HepG2 (cell line): Measurements from ENCODE around the gene EIF4EBP3. TPM values are rescaled to one million over a fixed set of nuclear protein-coding genes. Genes with fewer than 3 reads are reported as not detected.

Experiments
- BORCS8-MEF2B ChIP-seq: sonication (generic); formaldehyde crosslinking; IDR thresholded peaks from 2 replicates; pipeline ENCODE4 v1.8.0; 2022; ENCODE audit warnings: mild to moderate bottlenecking, missing genetic modification reagents
- BRCA1 ChIP-seq: sonication (generic); formaldehyde crosslinking; IDR thresholded peaks from 2 replicates; pipeline ENCODE4 v1.4.0; 2020; ENCODE audit warnings: missing genetic modification reagents
- CREB1 ChIP-seq, 2 experiments: fragments of 450-650 bp in 1 of 2; IDR thresholded peaks; 2 replicates each; pipeline ENCODE4 v1.6.1; 2016 to 2017; ENCODE audit warnings: control low read depth in 1 of 2, mild to moderate bottlenecking in 1 of 2, missing compliant biosample characterization in 1 of 2, missing genetic modification characterization in 1 of 2
- HNRNPK ChIP-seq: fragments of 200-400 bp; formaldehyde crosslinking; IDR thresholded peaks from 2 replicates; pipeline ENCODE4 v1.6.1; 2018; ENCODE audit warnings: low read length, low read depth, moderate library complexity, mild to moderate bottlenecking; ENCODE audit not compliant: poor library complexity, severe bottlenecking
- IKZF4 ChIP-seq: sonication (generic); formaldehyde crosslinking; IDR thresholded peaks from 2 replicates; pipeline ENCODE4 v1.5.1; 2020; ENCODE audit warnings: borderline replicate concordance, mild to moderate bottlenecking, low read depth, missing genetic modification reagents; ENCODE audit errors: not compliant biosample characterization
- MBD4 ChIP-seq: IDR thresholded peaks from 2 replicates; pipeline ENCODE4 v1.6.1; 2012; ENCODE audit warnings: low read length, inconsistent platforms, borderline replicate concordance
- RARA ChIP-seq: IDR thresholded peaks from 2 replicates; pipeline ENCODE4 v1.6.1; 2016; ENCODE audit warnings: missing genetic modification reagents, missing compliant biosample characterization
- RBM39 ChIP-seq: fragments of 200-400 bp; formaldehyde crosslinking; IDR thresholded peaks from one replicate; pipeline ENCODE4 v1.6.1; 2018; ENCODE audit warnings: antibody characterized with exemption, mild to moderate bottlenecking, low read depth, low read length; ENCODE audit not compliant: poor library complexity, severe bottlenecking
- REL ChIP-seq: sonication (generic); formaldehyde crosslinking; conservative IDR thresholded peaks from 2 replicates; pipeline ENCODE4 v1.8.0; 2022; ENCODE audit warnings: mild to moderate bottlenecking, missing genetic modification reagents, moderate library complexity
- RXRB ChIP-seq: IDR thresholded peaks from 2 replicates; pipeline ENCODE4 v1.6.1; 2016; ENCODE audit warnings: borderline replicate concordance, missing genetic modification reagents, missing compliant biosample characterization
- TFAP4 ChIP-seq: sonication (generic); IDR thresholded peaks from 2 replicates; pipeline ENCODE4 v1.6.1; 2016; ENCODE audit warnings: low read depth, borderline replicate concordance
- THAP8 ChIP-seq: sonication (generic); formaldehyde crosslinking; IDR thresholded peaks from 2 replicates; pipeline ENCODE4 v1.5.1; 2020; ENCODE audit warnings: missing genetic modification reagents, mild to moderate bottlenecking, borderline replicate concordance
- TRAFD1 ChIP-seq: sonication (generic); formaldehyde crosslinking; IDR thresholded peaks from 2 replicates; pipeline ENCODE4 v1.5.1; 2020; ENCODE audit warnings: missing genetic modification reagents, mild to moderate bottlenecking, borderline replicate concordance
- TRIM24 ChIP-seq: sonication (generic); formaldehyde crosslinking; IDR thresholded peaks from 2 replicates; pipeline ENCODE4 v1.8.0; 2022; ENCODE audit warnings: mild to moderate bottlenecking, missing genetic modification reagents
- ZBTB38 ChIP-seq: sonication (generic); formaldehyde crosslinking; IDR thresholded peaks from 2 replicates; pipeline ENCODE4 v1.5.1; 2020; ENCODE audit warnings: mild to moderate bottlenecking, missing genetic modification reagents
- ZBTB7B ChIP-seq: sonication (generic); formaldehyde crosslinking; IDR thresholded peaks from 2 replicates; pipeline ENCODE4 v1.4.0; 2020; ENCODE audit warnings: missing genetic modification reagents
- ZNF713 ChIP-seq: sonication (generic); formaldehyde crosslinking; IDR thresholded peaks from 2 replicates; pipeline ENCODE4 v1.4.0; 2020; ENCODE audit warnings: mild to moderate bottlenecking, missing genetic modification reagents
- ZNF788 ChIP-seq: sonication (generic); formaldehyde crosslinking; IDR thresholded peaks from 2 replicates; pipeline ENCODE4 v1.5.0; 2020; ENCODE audit warnings: mild to moderate bottlenecking, missing genetic modification reagents, borderline replicate concordance
- ZSCAN29 ChIP-seq: sonication (generic); formaldehyde crosslinking; conservative IDR thresholded peaks from 2 replicates; pipeline ENCODE4 v1.4.0; 2020; ENCODE audit warnings: mild to moderate bottlenecking, missing genetic modification reagents
- polyA plus RNA-seq, 8 experiments: library from polyadenylated mRNA; depleted of rRNA in 3 of 8; stranded (reverse) in 7 of 8; unstranded in 1 of 8; fragments of >200 nt; fragmentation: Illumina TruSeq in 4 of 8; extraction: Trizol in 4 of 8; gene quantifications; 2 replicates each; pipeline versions ENCODE4 v1.2.1 to v1.2.3, GENCODE V29; 2011 to 2016; ENCODE audit warnings: low read depth in 4 of 8, missing spikeins in 1 of 8, mixed read lengths in 1 of 8; ENCODE audit not compliant: insufficient read depth in 1 of 8
- total RNA-seq, 5 experiments: library from RNA; depleted of rRNA; stranded (reverse); fragments of >200 nt; fragmentation: Illumina TruSeq; extraction: Trizol; gene quantifications; 2 replicates each; pipeline ENCODE4 v1.2.3, GENCODE V29; 2016; ENCODE audit warnings: low read depth in 1 of 5
- TF ChIP-seq, protein P1 (sequence below): sonication (generic); formaldehyde crosslinking; IDR thresholded peaks from 2 replicates; pipeline ENCODE4 v1.4.0; 2020; ENCODE audit warnings: missing genetic modification reagents, borderline replicate concordance
- TF ChIP-seq, protein P2 (sequence below): sonication (generic); formaldehyde crosslinking; IDR thresholded peaks from 2 replicates; pipeline ENCODE4 v1.4.0; 2020; ENCODE audit warnings: mild to moderate bottlenecking, missing genetic modification reagents
- TF ChIP-seq, protein P3 (sequence below): sonication (generic); formaldehyde crosslinking; IDR thresholded peaks from 2 replicates; pipeline ENCODE4 v1.8.0; 2022; ENCODE audit warnings: missing genetic modification reagents, low read depth, mild to moderate bottlenecking, borderline replicate concordance

The EIF4EBP3 gene
- total and polyA plus RNA-seq, 2 of the 13 experiments (the other 11 are each of a cell fraction or from before 2014, with no cell fraction given): 0.61 to 1.7 TPM

GRCh38 chr5:140546851-140547507 lies 483 bp upstream of the EIF4EBP3 start (continued):
- TF ChIP-seq ZNF788 (CRISPR knock-in tag): no peak
- no peak for TF ChIP-seq CREB1 (IDR thresholded peaks at IDR 0.05)
- no peak for TF ChIP-seq CREB1 (CRISPR knock-in tag; IDR thresholded peaks at IDR 0.05)
- 0 out of 2 replicates have a peak, but pooled peaks have one; percentile 15 for TF ChIP-seq MBD4
- TF ChIP-seq, protein P1, sequence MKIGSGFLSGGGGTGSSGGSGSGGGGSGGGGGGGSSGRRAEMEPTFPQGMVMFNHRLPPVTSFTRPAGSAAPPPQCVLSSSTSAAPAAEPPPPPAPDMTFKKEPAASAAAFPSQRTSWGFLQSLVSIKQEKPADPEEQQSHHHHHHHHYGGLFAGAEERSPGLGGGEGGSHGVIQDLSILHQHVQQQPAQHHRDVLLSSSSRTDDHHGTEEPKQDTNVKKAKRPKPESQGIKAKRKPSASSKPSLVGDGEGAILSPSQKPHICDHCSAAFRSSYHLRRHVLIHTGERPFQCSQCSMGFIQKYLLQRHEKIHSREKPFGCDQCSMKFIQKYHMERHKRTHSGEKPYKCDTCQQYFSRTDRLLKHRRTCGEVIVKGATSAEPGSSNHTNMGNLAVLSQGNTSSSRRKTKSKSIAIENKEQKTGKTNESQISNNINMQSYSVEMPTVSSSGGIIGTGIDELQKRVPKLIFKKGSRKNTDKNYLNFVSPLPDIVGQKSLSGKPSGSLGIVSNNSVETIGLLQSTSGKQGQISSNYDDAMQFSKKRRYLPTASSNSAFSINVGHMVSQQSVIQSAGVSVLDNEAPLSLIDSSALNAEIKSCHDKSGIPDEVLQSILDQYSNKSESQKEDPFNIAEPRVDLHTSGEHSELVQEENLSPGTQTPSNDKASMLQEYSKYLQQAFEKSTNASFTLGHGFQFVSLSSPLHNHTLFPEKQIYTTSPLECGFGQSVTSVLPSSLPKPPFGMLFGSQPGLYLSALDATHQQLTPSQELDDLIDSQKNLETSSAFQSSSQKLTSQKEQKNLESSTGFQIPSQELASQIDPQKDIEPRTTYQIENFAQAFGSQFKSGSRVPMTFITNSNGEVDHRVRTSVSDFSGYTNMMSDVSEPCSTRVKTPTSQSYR (CRISPR knock-in tag): 0 out of 2 replicates have a peak, but pooled peaks have one; percentile 6
- TF ChIP-seq BRCA1 (CRISPR knock-in tag): no peak
- TF ChIP-seq HNRNPK: no peak
- TF ChIP-seq TFAP4: peak; percentile 25; the same call in 1 of the 2 replicates
- TF ChIP-seq ZNF713 (CRISPR knock-in tag): no peak
- TF ChIP-seq, protein P2, sequence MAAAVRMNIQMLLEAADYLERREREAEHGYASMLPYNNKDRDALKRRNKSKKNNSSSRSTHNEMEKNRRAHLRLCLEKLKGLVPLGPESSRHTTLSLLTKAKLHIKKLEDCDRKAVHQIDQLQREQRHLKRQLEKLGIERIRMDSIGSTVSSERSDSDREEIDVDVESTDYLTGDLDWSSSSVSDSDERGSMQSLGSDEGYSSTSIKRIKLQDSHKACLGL (CRISPR knock-in tag): no peak
- no peak for TF ChIP-seq RARA (CRISPR knock-in tag)
- TF ChIP-seq TRIM24 (CRISPR knock-in tag): no peak
- TF ChIP-seq BORCS8-MEF2B (CRISPR knock-in tag): peak; percentile 69; the same call in 1 of the 2 replicates
- peak; percentile 42; the same call in 1 of the 2 replicates for TF ChIP-seq ZSCAN29 (CRISPR knock-in tag)
- no peak for TF ChIP-seq REL (CRISPR knock-in tag)
- TF ChIP-seq RXRB (CRISPR knock-in tag): no peak
- no peak for TF ChIP-seq RBM39
- TF ChIP-seq ZBTB38 (CRISPR knock-in tag): no peak
- TF ChIP-seq, protein P3, sequence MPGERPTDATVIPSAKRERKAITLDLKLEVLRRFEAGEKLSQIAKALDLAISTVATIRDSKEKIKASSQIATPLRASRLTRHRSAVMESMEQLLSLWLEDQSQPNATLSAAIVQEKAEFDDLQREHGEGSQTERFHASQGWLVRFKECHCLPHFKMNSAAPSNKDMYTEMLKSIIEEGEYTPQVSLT (CRISPR knock-in tag): no peak
- TF ChIP-seq THAP8 (CRISPR knock-in tag): no peak
- no peak for TF ChIP-seq TRAFD1 (CRISPR knock-in tag)
- no peak for TF ChIP-seq IKZF4
- peak; percentile 1; the same call in 1 of the 2 replicates for TF ChIP-seq ZBTB7B (CRISPR knock-in tag)
